NCI-H748 (cell line): Measurements from ENCODE around the gene CACNG5.
A peak's percentile ranks its signal among the peaks of the same experiment; 100 is the strongest.
"Not testable (repeated sequence)": the region's sequence is repeated elsewhere in the genome, so short reads cannot be mapped to it uniquely, and the experiment has no call there.

Source experiments
- DNase-seq: peaks from one replicate; lab custom pipeline; 2025; ENCODE audit not compliant: unreplicated experiment; lab: John Stamatoyannopoulos, UW

The CACNG5 gene

DNA sequence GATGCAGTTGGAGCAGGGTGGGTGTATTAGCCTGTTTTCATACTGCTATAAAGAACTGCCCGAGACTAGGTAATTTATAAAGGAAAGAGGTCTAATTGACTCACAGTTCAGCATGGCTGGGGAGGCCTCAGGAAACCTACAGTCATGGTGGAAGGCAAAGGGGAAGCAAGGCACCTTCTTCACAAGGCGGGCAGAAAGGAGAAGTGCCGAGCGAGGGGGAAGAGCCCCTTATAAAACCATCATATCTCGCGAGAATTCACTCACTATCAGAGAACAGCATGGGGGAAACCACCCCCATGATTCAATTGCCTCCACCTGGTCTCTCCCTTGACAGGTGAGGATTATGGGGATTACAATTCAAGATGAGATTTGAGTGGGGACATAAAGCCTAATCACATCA, 68.4 kb downstream of the CACNG5 start:
- not testable (repeated sequence) for DNase-seq

DNA sequence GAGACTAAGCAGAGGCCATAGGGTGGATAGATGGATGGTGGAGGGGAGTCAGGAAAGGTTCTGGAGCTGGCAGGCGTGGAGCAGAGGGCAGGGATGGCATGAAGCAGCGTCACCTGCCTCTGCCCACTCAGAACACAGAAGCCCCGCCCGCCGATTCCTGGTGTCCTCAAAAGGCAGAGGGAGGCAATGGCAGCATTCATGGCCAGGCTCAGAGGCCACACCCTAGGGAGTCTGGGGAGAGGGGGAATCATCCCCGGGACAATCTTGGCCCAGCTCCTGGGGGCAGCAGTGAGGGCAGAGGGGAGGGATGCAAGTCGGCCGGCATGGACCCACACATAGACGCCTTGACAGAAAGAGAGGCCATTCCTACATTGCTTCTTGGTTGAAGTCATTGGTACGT, 68.9 kb downstream of the CACNG5 start:
- DNase-seq: peak; percentile 24

DNA sequence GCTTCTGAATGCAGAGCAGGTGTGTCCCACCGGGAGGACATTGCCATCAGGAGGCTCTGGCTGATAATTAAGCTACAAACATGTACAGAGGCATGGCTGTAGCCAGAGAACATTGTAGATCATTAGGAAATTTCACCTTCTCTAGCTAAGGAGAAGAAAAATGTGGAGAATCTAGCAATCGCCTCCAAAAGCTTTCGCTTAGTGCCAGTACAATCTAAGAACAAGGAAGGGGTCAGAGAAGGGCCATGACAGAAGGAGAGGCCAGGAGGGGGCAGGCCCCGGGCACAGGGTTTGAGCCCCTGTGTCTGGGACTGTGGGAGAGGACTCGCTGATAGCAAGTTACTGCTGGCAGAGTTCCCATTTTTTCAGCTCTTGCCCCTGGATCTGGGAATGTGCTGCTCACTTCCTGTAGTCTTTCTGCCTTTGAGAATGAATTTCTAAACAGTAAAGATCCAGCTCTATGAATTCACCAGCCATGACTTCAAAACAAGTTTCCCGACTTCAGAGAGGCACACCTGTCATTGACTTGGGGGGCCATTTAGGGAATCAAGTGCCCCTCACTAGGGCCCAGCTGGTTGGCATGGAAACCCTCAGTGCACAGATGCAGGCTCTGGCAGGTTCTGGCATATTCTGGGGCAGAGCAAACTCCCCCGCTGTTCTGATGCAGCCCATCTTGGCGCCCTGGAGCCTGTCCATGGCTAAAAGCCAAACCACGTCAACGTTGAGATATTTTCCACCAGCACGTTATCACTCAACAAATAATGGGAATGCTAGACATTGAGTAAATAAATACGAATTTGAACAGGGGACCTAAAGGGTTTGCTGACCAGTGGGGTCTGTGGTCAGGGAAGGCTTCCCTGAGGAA, 70.1 kb downstream of the CACNG5 start:
- DNase-seq: peak; percentile 92

DNA sequence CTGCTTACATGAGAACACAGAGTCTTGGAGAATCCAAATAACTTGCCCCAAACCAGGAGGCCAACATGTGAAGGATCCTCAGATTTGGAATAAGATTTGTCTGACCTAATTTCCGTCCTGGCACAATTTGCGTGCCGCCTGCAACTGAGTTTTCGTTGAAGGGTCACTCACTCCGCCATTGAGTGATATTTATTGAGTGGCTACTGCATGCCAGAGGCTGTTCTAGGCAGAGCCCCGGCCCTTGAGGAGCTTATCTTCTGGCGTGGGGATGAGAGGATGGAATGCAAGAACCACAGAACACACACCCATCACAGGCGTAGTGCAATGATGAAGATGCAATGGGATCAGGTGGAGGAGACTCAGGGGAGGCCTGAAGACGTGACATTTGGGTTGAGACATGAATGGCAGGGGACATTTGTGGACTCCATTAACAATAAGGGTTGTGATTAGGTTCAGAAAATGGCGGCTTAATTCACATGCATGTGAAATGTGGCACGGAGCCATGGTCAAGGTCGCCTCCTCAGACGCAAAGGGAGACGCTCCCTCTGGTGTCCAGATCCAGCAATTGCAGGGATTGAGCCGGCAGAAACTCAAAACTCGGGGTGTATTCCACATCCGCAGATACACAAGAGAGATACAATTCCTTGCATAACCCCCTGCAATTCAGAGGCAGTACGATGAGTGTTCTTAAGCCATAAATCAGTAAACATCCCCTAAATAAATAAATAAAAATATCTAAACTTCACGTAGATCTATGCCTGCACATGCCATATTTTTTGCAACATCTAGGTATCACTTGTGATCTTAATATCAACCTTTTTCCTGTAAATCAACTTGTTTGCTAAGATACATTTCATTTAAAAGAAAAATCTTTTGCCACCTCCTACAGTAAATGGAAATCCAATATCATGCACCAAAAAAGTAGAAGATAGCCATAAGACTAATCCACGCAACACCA, 71.7 kb downstream of the CACNG5 start:
- peak; percentile 89 for DNase-seq

DNA sequence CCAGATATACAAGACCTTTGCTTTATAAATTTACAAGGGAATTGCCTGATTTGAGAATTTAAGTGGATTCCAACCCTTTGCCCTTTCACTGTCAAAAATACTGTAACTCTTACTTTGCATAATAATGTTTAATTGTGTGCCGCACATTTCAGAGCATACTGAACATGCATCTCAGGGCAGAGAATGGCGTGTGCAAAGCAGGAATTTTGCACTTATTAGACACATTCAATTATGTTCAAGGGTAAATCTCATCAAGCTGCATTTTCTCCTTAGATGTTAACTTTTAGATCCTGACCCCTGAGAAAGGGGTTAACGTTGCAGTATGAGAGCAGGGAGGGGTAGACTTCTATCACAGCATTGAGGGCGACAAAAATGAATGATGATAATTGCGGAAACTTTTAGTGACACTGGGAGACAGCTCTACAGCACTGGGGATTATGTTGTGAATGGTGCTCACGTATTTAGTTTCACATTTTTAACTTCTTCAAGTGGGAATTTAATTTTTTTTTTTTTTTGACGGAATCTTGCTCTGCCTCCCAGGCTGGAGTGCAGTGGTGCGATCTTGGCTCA, 75.0 kb downstream of the CACNG5 start:
- DNase-seq: no peak

DNA sequence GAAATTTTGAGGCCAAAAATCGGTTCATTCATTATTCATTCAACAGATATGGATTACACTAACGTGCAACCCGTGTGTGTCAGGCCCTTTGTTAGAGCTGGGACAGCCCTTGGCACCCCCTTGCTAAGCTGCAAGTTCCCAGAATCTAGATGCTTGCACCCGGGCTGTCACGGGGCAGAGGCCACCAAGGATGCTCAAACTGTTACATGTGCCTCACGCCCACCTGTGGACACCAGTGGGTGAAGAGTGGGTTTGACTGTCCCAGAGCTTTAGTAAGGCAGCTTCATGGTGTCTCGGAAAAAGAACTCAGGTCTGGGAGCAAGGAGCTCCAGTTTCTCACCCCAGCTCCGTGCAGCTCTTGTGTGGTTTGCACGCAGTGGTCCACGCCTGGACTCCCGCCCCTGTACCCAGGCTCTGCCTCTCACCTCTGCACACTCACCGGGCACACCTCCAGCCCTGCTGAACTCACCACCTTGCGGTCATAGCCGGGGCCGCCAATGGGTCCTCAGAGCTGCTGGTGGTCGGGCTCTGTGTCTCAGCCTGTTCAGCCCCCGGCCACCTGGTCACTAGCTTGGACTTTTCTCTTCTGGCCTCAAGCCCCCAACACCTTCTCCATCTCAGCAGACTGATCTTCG, 75.9 kb downstream of the CACNG5 start:
- DNase-seq: no peak

DNA sequence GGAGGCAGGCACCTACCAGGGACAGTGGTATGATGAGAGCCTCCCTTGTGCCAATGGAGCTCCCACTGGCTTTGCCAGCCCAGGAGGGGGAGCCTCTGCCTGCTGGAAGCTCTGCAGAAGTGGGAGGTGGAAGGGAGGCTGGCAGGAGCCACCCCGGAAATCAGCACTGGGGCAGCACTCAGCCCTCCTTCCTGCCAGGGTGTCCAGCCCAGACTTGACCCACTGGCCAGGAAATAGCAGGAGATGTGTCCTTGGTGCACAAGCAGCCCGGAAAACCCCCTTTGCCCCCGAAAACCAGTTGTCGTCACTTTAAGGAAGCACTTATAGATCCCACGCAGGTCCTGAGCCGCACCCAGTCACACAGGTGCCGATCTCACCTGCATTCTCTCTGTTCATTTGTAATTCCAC, 80.3 kb downstream of the CACNG5 start:
- peak; percentile 52 for DNase-seq

DNA sequence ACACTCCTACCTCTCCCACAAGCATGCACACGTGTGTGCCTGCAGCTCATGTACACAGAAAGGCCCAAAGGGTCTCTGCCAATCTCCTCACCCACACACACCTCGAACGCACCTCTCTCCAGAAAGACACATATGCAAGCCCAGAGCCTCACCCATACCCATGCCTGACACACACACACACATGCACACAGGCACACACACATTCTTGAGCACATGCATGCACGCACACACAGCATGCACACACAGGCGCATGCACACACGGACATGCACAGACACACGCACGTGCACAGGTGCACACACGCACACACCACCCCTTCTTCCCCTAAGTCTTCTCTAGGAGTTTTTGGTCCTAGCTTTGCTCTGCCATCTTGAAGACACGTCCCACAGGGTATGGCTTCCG, 80.9 kb downstream of the CACNG5 start:
- no peak for DNase-seq

DNA sequence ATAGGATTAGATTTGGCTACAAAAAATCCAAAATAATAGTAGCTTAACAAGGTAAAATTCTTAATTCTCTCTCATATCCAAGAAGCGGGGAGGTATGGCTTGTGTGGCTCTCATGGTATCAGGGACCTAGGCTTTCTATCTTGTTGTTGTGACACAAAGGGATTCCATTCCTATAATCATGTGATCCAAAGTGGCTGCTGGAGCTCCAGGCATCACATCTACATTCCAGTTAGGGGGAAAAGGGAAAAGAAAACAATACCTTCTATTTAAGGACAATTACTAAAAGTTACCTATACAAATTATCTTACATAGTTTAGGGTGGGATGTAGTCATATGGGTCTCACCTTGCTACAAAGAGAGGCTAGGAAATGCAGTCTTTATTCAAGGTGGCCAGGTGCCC, 82.0 kb downstream of the CACNG5 start:
- DNase-seq: no peak

DNA sequence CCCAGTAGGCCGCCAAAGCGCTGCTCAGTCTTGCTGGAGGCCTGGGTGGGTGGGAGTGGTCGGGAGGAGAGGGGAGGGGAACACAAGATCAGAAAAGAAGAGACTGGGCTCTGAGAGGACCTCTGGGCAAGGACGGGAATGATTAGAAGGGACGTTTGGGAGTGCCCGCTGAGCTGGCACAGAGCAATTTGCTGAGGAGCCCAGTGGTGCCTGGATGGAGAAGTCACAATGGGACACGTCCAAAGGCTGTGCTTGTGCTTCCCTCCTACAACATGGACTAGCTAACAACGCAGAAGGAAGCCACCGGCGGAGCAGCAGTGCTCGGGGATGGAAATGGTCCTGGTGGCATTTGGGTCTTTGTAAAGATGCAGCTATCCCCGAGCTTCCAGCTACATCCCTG, 84.0 kb downstream of the CACNG5 start:
- no peak for DNase-seq

DNA sequence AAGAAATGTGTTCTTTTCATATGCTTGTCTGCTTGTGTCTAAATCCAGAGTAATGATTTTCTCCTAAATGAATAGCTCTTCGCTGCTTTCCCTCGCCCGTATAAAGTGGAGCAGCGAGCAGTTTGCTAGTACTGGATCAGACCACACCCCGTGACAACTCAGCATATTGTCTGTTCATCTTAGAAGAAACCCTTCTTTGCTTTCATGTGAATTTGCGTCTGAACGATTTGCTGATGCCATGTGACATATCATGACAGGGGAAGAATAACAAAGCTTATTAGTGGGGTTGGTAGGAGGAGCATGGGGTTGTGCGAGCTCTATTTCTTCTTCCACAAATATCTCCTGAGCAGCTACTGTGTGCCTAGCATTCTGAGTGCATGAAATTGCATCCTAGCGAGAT, 85.5 kb downstream of the CACNG5 start:
- DNase-seq: no peak

DNA sequence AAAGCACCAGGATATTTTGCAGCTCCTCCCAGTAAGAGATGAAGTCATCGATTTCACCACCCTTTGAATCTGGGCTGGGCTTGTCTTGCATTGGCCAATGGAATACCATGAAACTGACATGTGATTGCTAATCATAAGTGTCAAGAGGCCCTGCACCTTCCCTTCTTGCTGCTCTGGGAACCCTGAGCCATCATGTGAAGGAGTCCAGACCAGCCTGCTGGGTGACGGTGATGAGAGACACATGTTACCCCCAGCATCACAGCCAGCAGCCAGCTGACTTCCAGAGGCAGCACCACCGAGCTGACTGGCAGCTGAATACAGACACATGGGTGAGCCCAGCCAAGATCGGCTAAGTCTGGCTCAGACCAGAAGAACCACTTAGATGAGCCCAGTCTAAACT, 86.0 kb downstream of the CACNG5 start:
- no peak for DNase-seq

DNA sequence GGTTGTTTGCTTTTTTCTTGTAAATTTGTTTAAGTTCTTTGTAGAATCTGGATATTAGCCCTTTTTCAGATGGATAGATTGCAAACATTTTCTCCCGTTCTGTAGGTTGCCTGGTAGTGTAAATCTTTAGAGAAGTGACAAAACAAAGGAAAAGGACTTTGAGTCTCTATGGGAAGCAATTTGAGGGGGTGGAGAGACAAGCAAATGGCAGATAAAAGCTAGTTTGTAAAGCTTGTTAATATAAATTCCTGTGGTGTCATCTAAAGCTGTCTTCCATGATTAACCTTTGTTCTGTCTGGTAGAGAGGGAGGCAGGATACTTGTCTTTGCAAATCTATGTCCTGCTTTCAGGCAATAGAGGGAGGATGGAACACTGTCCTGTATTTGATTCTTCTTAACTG, 89.0 kb downstream of the CACNG5 start:
- DNase-seq: no peak

DNA sequence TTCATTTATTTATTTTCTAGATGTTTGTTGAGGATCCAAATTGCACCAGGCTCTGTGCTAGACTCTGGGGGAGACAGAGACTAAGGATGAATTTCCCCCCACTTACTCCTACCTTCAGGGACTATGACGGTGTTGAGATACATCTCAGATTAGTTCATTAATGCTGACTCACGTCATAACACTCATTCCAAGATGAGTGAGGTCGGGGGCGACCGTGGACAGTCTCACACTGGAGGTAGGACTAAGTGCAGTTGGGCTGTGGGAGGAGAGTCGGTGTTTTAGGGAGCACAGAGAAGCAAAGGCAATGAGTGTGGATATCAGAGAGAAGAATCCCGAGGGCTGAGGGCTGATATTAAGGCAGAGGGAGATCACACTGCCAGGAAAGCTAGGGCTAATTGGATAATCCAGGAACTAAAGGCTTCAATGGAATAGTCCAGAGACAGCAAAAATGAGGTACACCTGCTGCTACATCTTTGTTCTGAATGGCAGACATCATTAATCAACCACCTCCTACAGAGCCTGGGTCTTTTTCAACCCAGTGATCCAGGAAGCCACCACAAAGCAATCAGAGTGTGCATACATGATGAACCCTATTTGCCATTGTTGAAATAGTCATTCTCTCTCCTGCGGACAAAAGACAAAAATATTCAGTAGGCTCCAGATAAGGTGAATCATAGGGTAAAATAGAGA, 91.0 kb downstream of the CACNG5 start:
- peak; percentile 75 for DNase-seq

DNA sequence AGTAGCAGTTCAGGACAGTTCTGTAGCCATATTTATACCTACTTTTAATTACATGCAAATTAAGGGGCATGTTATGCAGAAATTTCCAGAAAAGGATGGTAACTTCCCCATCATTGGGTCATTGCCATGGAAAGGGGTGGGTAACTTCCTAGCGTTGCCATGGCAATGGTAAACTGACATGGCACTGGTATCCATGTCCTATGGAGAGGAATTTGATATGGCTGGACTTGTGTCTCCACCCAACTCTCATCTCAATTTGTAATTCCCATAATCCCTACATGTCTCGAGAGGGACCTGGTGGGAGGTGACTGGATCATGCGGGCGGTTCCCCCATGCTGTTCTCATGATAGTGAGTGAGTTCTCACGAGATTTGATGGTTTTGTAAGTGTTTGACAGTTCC, 94.0 kb downstream of the CACNG5 start:
- DNase-seq: peak; percentile 18

DNA sequence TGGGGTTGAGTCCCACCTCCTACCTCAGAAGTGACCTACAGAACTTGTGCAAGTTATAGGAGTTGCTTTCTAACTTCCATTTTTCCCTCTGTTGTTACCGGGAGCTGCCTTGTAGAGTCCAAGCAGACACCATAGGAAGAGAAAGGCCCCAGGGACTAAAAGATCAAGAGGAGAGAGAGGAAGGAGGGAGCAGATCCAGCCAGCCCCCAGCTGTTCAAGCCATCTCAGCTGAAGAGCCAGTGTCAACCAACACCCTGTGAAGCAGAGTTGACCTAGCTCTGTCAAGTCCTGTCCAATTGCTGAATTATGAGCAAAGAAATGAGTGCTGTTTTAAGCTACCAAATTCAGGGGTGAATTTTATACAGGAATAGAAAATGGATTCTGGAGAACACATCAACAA, 94.7 kb downstream of the CACNG5 start:
- no peak for DNase-seq

DNA sequence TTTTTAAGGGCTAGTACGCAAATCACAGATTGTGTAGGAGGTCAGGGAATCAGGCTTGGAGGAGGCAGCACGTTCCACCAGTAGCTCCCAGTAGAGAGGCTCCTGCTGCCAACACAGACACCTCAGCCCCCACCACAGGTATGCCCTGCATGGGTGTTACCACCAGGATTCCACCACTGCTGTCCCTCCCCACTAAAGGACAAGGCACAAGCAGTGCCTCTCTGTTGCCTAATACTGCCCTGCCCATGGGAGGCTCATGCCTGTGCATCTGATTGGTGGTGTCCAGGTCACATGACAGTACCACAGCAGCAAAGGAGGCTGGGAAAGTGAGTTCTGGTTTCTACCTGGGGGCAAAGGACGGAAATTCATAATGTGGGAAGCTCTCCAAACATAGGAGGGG, 96.0 kb downstream of the CACNG5 start:
- no peak for DNase-seq

DNA sequence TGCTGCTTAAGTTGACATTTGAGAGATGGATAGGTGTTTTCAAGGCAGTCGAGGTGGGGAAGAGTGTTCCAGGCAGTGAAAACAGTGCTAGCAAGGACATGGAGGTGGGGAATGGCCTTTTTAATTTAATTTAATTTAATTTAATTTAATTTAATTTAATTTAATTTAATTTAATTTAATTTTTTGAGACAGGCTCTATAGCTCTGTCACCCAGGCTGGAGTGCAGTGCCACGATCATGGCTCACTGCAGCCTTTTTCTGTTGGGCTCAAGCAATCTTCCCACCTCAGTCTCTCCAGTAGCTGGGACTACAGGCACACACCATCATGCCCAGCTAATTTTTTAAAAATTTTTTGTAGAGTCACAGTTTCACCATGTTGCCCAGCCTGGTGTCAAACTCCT, 97.4 kb downstream of the CACNG5 start:
- DNase-seq: no peak

DNA sequence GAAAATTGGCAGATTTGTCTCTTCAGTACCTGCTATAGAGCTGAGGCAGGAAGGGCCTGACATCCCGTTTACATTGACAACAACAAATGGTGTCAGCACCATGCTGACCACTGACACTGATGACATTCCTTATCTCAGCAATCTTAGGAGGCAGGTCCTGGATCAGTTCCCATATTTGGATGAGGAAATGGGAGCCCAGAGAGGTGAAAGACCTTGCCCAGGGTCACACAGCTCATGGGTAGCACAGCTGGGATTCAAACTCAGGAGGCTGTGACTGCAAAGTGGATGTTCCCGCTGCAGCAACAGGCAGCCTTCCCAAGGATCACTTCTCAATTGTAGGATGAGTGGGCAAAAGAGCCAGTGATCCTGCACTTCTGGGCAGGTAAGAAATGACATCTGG, 99.1 kb downstream of the CACNG5 start:
- no peak for DNase-seq
